HG03103 (cell line): ENCODE data around the gene IGFLR1.
"Not testable (repeated sequence)": the region's sequence is repeated elsewhere in the genome, so short reads cannot be mapped to it uniquely, and the experiment has no call there.

Experiments
- ATAC-seq: cut with Tn5 transposase; IDR thresholded peaks from one replicate; pipeline ENCODE4 v1.9.1; 2021; ENCODE audit warnings: low read depth; ENCODE audit not compliant: unreplicated experiment

IGFLR1 gene

DNA sequence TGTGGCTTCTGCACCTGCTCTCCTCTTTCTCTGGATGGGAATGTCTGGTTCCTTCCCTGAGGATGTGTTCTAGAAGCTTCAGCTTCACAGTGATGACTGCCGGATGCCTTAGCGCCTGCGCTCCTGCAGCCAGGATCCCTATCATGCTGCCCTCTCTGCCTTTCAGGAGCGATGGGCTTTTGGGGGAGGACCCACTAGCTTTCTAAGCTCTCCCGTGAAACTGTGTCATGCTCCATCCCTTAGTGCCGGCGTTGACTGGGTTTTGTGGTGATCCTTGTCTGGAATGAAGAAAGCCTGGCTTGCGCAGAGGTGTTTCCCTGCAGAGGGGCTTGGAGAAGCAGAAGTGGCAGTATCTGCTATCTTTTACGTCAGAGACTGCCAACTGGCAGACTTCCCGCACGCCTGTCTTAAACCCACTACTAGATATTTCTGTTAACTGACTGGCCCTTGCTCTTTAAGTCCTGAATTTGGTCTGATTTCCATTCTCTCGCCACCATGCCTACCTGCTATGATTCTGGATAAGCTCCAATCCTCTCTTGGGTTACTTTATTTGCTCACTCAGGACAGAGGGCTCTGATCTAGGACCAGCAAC, 28.3 kb downstream of the IGFLR1 start:
- no peak for ATAC-seq

- ATAC-seq = no peak
Observed at GRCh38 chr19:35713506-35713850, 28.8 kb downstream of the IGFLR1 start.

GRCh38 chr19:35712567-35713505, 29.4 kb downstream of the IGFLR1 start:
- ATAC-seq = no peak

DNA sequence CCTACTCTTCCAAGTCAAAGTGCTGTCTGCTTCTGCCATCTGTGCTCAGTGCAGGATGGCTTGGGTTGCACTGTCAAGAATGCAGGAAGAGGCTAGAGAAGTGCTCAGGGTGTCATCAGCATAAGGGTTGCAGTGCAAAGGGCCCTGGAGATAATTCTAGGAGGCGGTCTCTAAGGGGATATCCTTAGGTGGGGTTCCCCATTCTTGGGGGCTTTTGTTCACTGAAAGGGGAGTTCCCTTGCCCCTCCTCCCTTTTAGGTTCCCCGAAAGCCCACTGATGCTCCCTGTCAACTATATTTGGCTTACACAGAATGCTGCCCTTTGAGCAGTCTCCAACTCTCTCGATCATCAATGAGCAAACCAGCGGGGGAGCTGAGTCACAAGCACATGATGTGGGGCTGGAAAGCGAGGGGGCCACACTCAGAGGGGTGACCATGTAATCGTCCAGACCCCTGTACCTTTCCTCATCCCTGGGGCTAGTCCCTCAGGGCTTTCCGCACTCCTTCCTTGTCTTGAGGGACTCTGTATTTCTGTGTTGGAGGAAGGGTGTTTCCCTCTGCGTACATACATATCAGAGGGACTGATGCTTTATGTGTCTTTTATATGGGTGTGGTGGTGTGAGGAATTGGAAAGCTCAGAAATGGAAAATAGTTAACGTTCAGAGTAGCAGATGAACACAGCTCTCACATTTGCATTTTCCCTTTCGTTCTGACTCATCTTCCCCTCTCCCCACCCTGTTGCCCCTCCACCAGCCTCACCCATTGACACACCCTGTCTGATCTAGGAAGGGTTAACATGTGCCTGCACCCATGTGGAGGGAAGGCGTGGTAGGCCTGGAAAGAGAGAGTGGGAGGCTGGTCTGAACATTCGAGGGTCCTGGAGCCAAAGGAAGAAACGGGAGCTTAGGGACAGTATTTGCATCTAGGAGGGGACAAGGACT, 31.2 kb downstream of the IGFLR1 start:
- no peak for ATAC-seq

DNA sequence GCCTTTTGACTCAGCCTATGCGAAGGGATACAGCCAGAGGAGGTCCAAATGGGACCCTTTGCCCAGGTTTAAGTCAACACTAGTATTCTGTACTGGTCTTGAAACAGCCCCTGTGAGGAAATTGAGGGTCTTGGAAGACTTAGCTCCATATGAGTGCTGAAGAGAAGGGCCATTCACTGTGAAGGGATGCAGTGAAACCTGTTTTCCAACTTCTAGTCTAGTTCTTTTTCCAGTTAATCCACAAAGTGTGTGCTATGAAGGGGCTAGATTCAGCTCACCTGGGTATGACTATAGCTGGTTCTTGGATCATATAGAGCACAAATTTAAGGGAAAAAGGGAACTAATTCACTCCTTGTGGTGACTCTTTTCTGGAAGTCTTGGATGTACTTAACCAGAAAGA, 33.9 kb downstream of the IGFLR1 start:
- no peak for ATAC-seq

DNA sequence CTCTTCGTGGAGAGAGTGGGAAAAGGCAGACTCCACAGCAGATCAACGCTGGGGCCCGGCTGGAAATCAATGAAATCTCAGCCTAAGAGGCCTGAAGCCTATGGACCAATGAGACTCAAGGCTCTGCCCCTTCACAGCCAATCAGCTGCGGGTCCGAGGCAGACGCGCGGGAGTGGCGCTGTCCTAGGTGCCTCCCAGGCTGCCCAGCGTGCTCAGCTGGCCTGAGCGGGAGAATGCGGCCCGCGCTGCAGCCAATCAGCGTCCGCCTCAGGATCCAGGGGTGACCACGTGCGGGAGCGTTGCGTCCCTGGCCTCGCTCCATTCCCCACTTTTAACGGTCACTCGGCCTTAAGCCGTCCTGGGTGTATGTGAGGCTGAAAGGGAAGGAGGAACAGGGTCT, 38.0 kb downstream of the IGFLR1 start, which contains the start of gene ZBTB32:
Gene ZBTB32 (plus strand): TSS at position 341 of the 400 bp plus-strand sequence. CDS start 10,069 bp downstream, outside the sequence.
- ATAC-seq = no peak

DNA sequence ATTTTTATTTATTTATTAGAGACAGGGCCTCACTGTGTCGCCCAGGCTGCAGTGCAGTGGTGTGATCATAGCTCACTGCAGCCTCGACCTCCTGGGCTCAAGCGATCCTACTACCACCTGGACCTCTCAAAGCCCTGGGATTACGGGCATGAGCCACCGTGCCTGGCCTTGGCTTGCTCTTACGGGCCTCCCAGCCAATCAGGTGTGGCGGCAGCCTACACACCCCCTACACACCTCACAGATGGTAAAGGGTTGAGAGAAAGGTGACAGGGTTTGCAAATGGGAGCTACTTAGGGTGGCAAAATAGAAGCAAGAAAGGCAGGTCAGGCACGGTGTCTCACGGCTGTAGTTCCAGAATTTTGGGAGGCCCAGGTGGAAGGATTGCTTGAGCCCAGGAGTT, 38.9 kb downstream of the IGFLR1 start:
- no peak for ATAC-seq

DNA sequence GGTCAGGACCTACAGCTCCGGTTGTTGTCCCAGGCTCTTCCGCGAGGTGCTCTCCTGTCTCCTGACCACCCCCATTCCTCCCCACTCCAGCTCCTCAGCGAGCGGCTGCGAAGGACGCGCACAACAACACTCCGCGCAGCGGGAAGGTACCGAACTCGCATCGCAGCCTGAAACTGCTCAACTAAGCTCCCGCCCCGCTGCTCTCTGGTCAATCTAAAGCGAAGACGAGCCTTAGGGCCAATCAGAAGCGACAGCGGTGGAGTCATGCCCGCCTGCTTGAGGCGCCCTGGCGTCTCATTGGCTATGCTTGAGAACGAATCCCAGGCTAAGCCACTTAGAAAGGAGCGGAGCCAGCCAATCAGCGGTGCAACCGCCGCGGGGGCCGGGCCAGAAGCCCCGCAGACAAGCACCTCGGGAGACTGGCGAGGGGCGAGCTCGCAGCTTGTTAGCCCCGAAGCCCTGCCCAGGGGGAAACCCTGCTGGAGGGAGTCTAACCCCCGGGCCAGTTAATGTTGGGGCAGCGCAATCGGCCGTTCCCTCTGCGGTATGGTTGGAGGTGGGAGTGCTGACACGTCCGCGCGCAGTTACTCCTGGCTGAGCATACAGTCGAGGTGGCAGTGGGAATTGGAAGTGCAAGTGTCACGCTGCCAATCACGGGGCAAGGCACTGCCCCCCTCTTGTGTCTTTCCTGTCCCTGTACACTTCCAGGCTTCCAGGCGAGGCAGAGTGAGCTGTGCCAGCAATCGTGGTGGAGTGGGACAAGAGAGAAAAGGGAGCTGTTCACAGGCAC, 39.8 kb downstream of the IGFLR1 start:
- ATAC-seq = peak; percentile 92

GRCh38 chr19:35696835-35697234, 45.4 kb downstream of the IGFLR1 start:
- no peak for ATAC-seq

DNA sequence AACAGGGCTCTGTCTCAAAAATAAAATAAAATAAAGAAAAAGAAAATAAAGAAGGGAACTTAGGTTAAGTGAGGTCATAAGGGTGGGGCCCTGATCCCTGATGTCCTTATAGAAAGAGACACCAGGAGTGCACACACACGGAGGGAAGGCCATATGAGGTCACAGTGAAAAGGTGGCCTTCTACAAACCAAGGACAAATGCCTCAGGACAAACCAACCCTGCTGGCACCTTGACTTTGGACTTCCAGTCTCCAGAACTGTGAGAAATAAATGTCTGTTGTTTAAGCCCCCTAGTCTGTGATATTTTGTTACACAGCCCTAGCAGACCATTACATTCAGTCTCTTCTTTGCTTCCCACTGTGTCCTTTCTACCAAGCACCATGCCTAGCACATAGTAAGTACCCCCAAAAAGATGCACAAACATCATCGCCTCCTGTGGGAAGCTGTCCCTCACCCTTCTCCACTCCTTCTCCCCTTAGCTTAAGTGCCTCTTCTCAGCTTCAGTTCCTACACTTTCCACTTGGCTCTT, 46.3 kb downstream of the IGFLR1 start:
- no peak for ATAC-seq

DNA sequence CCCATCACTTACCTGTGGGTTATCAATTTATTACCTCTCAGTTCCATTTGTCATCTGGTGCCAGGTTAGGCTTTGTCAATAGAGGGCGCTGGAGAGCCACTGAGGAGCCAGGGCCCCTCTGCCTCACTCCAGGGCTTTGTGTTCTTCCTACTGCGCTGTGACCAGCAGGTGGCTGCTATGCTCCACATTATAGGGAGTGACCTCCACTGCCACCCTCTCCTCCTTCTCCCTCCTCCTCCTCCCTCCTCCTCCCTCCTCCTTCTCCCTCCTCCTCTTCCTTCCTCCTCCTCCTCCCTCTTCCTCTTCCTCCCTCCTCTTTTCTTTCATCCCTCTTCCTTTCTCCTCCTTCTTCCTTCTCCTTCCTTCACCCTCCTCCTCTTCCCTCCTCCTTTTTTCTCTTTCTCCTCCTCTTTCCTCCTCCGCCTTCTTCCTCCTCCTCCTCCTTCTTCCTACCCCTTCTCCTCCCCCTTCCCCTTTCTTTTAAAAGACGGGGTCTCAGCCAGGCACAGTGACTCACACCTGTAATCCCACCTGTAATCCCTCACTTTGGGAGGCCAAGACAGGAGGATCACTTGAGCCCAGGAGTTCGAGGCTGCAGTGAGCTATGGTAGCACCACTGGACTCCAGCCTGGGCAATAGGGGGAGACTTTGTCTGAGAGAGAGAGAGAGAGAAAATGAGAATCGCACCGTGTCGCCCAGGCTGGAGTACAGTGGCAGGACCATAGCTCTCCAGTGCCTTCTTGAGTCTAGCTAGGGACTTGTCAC, 48.2 kb downstream of the IGFLR1 start:
- ATAC-seq = peak; percentile 78

GRCh38 chr19:35693422-35693821, 48.8 kb downstream of the IGFLR1 start:
- no peak for ATAC-seq

DNA sequence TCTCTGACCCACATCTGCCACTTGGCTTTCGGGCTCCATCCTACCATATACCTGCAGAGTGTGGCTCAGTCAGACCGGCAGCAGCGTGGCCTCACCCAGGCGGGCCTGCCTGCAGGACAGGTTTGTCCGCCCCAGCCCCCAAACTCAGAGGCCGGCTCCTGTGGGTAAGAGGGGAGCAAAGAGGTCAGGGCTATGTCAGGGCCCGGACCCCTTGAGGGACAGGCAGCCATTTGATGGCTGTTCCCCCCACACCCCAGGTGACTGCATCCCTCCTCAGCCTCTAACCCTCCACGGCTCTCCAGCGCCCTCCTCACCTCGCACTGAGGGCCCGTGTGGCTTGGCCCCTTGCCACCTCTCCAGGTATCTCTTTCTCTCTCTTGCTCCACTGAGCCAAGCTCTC, 50.2 kb downstream of the IGFLR1 start:
- no peak for ATAC-seq

DNA sequence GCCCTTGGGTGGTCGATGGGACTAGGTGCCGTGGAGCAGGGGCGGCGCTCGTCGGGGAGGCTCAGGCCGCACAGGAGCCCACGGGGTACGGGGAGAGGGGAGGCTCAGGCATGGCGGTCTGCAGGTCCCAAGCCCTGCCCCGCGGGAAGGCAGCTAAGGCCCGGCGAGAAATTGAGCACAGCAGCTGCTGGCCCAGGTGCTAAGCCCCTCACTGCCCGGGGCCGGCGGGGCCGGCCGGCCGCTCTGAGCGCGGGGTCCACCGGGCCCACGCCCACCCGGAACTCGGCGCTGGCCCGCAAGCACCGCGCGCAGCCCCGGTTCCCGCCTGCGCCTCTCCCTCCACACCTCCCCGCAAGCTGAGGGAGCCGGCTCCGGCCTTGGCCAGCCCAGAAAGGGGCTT, 51.1 kb downstream of the IGFLR1 start:
- ATAC-seq = not testable (repeated sequence)

- ATAC-seq = no peak
Observed at GRCh38 chr19:35689836-35690235, 52.4 kb downstream of the IGFLR1 start.
